Measurements from ENCODE around the gene EFCAB6.

- TF ChIP-seq, protein P1, sequence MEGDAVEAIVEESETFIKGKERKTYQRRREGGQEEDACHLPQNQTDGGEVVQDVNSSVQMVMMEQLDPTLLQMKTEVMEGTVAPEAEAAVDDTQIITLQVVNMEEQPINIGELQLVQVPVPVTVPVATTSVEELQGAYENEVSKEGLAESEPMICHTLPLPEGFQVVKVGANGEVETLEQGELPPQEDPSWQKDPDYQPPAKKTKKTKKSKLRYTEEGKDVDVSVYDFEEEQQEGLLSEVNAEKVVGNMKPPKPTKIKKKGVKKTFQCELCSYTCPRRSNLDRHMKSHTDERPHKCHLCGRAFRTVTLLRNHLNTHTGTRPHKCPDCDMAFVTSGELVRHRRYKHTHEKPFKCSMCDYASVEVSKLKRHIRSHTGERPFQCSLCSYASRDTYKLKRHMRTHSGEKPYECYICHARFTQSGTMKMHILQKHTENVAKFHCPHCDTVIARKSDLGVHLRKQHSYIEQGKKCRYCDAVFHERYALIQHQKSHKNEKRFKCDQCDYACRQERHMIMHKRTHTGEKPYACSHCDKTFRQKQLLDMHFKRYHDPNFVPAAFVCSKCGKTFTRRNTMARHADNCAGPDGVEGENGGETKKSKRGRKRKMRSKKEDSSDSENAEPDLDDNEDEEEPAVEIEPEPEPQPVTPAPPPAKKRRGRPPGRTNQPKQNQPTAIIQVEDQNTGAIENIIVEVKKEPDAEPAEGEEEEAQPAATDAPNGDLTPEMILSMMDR (IDR thresholded peaks at IDR 0.05; ENCODE audit: low read depth, low read length, poor library complexity, severe bottlenecking): no peak
- no peak for TF ChIP-seq EZH2phosphoT487 (IDR thresholded peaks at IDR 0.05; ENCODE audit: borderline replicate concordance, low read length)
Measured at GRCh38 chr22:43800970-43801369, 11.1 kb downstream of the EFCAB6 start.

All from DOHH2 (cell line).